Adrenal gland (tissue), 5 donors: ENCODE measurements around the gene EWSR1.

ENCODE experiments used
- POLR2A ChIP-seq, 2 donors: fragments of 450-650 bp; IDR thresholded peaks; one replicate each; pipeline ENCODE4 v1.6.1; 2017; ENCODE audit warnings: antibody characterized with exemption in 2 of 2, mild to moderate bottlenecking in 2 of 2, moderate library complexity in 1 of 2
- TF ChIP-seq, protein P1 (sequence below), 6 experiments: fragments of 450-650 bp in 4 of 6; fragments of 200-600 bp in 2 of 6; sonication (generic) in 1 of 6; IDR thresholded peaks; 1 replicate in 5 of 6; 2 replicates in 1 of 6; pipeline versions ENCODE4 v1.5.1 to v1.8.0; 2016 to 2021; ENCODE audit warnings: antibody characterized with exemption in 6 of 6, mild to moderate bottlenecking in 2 of 6, moderate library complexity in 1 of 6
- donor health status: DM: no; HTN: no; CAD: no.

DNA sequence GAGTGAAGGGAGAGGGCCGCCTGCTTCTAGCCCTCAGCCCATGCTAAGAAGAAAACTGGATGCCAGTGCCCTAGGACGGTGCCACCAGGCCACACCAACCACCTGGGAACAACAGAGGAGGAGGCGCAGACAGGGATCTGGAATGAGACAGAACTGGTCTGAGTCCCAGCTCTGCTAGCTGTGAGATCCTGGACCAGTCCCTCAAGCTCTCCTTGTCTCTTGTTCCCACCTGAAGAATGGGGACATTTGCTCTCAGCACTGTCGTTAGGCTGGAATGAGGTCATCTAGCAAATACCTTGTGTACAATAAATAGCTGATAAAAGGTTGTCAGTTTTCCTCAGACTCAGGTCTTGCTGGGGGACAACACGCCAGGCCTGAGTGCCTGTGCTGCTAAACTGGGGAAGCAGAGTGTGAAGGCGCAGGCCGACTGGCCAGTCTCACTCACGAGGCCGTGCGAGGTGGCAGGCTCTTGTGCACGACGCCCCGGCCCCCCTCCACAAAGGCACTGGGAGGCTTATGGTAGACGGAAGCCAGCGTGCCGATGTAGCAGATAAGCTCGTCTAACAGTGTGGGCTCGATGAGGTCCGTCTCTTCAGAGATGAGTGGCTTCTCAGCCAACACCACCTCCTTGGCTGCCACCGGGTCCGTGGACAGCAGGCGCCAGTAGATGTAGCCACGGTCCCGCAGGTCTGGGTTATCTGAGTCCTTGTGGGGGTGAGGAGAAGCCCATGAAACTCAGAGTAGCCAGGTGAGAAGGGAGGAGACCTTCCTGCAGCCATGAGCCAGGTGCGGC is 73.2 kb downstream of the EWSR1 start:
- TF ChIP-seq POLR2A (IDR thresholded peaks at IDR 0.05): no peak
- TF ChIP-seq, protein P1, sequence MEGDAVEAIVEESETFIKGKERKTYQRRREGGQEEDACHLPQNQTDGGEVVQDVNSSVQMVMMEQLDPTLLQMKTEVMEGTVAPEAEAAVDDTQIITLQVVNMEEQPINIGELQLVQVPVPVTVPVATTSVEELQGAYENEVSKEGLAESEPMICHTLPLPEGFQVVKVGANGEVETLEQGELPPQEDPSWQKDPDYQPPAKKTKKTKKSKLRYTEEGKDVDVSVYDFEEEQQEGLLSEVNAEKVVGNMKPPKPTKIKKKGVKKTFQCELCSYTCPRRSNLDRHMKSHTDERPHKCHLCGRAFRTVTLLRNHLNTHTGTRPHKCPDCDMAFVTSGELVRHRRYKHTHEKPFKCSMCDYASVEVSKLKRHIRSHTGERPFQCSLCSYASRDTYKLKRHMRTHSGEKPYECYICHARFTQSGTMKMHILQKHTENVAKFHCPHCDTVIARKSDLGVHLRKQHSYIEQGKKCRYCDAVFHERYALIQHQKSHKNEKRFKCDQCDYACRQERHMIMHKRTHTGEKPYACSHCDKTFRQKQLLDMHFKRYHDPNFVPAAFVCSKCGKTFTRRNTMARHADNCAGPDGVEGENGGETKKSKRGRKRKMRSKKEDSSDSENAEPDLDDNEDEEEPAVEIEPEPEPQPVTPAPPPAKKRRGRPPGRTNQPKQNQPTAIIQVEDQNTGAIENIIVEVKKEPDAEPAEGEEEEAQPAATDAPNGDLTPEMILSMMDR (IDR thresholded peaks at IDR 0.05): no peak
